B cell (primary cell): ENCODE data around the gene ATP8A2.

Experiments used
- EZH2 ChIP-seq: IDR thresholded peaks from 2 replicates; pipeline ENCODE4 v1.6.1; 2012; ENCODE audit warnings: borderline replicate concordance, low read depth, mild to moderate bottlenecking, moderate library complexity, low read length; ENCODE audit not compliant: insufficient read depth, poor library complexity, severe bottlenecking
- TF ChIP-seq, protein P1 (sequence below): fragments of 200-600 bp; IDR thresholded peaks from one replicate; pipeline ENCODE4 v1.8.0; 2022; ENCODE audit warnings: antibody characterized with exemption, mild to moderate bottlenecking

DNA sequence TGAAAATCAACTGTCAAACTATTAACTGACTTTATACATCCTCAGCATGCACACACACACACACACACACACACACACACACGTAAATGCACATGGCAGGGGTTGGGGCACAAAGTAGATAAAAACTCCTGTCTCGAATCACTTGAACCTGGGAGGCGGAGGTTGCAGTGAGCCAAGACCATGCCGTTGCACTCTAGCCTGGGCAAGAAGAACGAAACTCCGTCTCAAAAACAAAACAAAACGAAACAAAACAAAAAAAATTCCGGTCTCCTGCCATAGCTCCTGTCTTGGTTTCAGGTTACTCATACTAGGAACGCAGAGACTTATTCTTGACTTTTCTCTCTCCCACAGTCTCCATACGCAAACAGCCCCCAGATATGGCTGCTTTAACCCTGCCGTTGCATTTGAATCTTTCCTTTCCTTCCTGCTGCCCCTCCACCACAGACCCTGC, 531.1 kb downstream of the ATP8A2 start:
- TF ChIP-seq, protein P1, sequence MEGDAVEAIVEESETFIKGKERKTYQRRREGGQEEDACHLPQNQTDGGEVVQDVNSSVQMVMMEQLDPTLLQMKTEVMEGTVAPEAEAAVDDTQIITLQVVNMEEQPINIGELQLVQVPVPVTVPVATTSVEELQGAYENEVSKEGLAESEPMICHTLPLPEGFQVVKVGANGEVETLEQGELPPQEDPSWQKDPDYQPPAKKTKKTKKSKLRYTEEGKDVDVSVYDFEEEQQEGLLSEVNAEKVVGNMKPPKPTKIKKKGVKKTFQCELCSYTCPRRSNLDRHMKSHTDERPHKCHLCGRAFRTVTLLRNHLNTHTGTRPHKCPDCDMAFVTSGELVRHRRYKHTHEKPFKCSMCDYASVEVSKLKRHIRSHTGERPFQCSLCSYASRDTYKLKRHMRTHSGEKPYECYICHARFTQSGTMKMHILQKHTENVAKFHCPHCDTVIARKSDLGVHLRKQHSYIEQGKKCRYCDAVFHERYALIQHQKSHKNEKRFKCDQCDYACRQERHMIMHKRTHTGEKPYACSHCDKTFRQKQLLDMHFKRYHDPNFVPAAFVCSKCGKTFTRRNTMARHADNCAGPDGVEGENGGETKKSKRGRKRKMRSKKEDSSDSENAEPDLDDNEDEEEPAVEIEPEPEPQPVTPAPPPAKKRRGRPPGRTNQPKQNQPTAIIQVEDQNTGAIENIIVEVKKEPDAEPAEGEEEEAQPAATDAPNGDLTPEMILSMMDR, result no peak
- no peak for TF ChIP-seq EZH2
